Ovary (tissue), 3 donors: Measurements from ENCODE around the gene CDK4.

Source experiments
- EP300 ChIP-seq: sonication (generic); formaldehyde crosslinking; IDR thresholded peaks from one replicate; pipeline ENCODE4 v1.6.1; 2017; ENCODE audit warnings: antibody characterized with exemption
- POLR2A ChIP-seq: fragments of 450-650 bp; IDR thresholded peaks from one replicate; pipeline ENCODE4 v1.6.1; 2017; ENCODE audit warnings: antibody characterized with exemption, mild to moderate bottlenecking, moderate library complexity
- TF ChIP-seq, protein P1 (sequence below), 3 donors: fragments of 450-650 bp in 2 of 3; fragments of 200-600 bp in 1 of 3; IDR thresholded peaks; one replicate each; pipeline versions ENCODE4 v1.5.1 to v1.8.0; 2016 to 2022; ENCODE audit warnings: antibody characterized with exemption in 3 of 3, mild to moderate bottlenecking in 1 of 3
- donor health status: DM: no; HTN: no; CAD: no.

DNA sequence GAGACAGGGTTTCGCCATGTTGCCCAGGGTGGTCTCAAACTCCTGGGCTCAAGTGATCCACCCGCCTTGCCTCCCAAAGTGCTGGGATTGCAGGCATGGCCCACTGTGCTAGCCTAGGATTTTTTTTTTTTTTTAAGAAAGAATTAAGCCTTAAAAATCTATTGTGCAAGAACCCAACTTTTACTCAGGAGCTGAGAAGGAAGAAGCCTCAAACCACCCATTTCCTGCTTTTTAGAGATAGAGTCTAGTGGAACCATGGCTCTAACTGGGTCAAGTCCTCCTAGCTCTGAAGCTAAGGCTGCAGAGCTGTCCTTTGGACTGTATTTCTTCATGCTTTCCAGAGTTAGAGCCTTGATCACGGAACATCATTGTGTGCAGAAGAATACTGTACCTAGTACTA lies 29.1 kb upstream of the CDK4 start:
- TF ChIP-seq POLR2A (no peak), EP300 (no peak)
- TF ChIP-seq, protein P1, sequence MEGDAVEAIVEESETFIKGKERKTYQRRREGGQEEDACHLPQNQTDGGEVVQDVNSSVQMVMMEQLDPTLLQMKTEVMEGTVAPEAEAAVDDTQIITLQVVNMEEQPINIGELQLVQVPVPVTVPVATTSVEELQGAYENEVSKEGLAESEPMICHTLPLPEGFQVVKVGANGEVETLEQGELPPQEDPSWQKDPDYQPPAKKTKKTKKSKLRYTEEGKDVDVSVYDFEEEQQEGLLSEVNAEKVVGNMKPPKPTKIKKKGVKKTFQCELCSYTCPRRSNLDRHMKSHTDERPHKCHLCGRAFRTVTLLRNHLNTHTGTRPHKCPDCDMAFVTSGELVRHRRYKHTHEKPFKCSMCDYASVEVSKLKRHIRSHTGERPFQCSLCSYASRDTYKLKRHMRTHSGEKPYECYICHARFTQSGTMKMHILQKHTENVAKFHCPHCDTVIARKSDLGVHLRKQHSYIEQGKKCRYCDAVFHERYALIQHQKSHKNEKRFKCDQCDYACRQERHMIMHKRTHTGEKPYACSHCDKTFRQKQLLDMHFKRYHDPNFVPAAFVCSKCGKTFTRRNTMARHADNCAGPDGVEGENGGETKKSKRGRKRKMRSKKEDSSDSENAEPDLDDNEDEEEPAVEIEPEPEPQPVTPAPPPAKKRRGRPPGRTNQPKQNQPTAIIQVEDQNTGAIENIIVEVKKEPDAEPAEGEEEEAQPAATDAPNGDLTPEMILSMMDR (IDR thresholded peaks at IDR 0.05): no peak
